ENCODE measurements around the gene GNAQ. TPM values are rescaled to one million over a fixed set of nuclear protein-coding genes. Genes with fewer than 3 reads are reported as not detected.

GNAQ gene
- total and polyA plus RNA-seq, 2 of the 13 experiments (the other 11 are each of a cell fraction or from before 2014, with no cell fraction given): 16.5 to 17.7 TPM

DNA sequence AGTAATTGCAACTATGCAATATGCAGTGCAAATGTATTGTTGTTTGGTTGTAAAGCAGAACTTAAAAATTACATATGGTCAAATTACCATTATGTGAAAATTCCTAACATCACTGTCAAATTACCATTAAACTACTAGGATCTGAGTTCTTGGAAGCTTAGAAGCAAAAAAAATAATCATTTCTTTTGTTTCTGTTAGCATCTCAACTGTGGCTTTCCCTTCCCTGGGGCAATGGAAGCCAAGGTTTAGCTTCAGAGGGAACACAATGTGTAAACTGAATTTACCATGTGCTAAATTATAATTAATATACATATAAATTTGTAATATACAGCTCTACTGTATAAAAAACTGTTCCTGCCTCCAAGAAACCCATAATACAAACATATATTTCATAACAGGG lies 159.4 kb downstream of the GNAQ start:
- Histone ChIP-seq H3K4me2 (ENCODE audit: low read depth, low read length) (no peak overlapping the region), H2AFZ (ENCODE audit: low read length) (no peak overlapping the region), H4K20me1 (ENCODE audit: insufficient read depth, low read length) (no peaks in the 10 kb centered on the region), H3K4me1 (ENCODE audit: insufficient read depth, low read length) (peaks cover 8% of the 10 kb centered on the region), H3K27me3 (ENCODE audit: control insufficient read depth in 1 of 2, insufficient read depth in 2 of 2, low read length in 2 of 2) (no peaks in the 10 kb centered on the region), H3K27ac (ENCODE audit: extremely low read length, insufficient read depth, low read length) (no peak overlapping the region), H3K9ac (ENCODE audit: insufficient read depth, low read depth, low read length) (no peak overlapping the region), H3K79me2 (ENCODE audit: insufficient read depth, low read length) (no peaks in the 10 kb centered on the region), H3K9me3 (ENCODE audit: low read length) (no peaks in the 10 kb centered on the region), H3K4me3 (replicated peaks in 1 of 3; ENCODE audit: insufficient read depth in 1 of 3, low read depth in 2 of 3, low read length in 3 of 3) (no peak overlapping the region), H3K36me3 (replicated peaks in 1 of 2; ENCODE audit: control insufficient read depth in 1 of 2, insufficient read depth in 2 of 2, low read length in 2 of 2) (no peaks in the 10 kb centered on the region)
- ChIA-PET CTCF (ENCODE audit: low intra/inter-chr PET ratio, low total read pairs) (no interaction called here), POLR2A (no interaction called here)
- no peak for ATAC-seq
- no peak for TF ChIP-seq HNRNPL (IDR thresholded peaks at IDR 0.05; ENCODE audit: low read depth, low read length)
- no peak for TF ChIP-seq ZKSCAN8 (CRISPR knock-in tag; IDR thresholded peaks at IDR 0.05; ENCODE audit: borderline replicate concordance)
- no peak for TF ChIP-seq ZFY (CRISPR knock-in tag; IDR thresholded peaks at IDR 0.05)
- BruUV-seq (replicated peaks): no TSS peak
- in situ Hi-C loops (cut with HindIII; ENCODE audit: extremely low pct_ligation_motif_present, low pct_unique_long_range_greater_than_20kb): no loop called here
- no peak for DNase-seq (ENCODE audit: low spot score)
- no peak for FAIRE-seq
- intact Hi-C loops (cut with micrococcal nuclease; ENCODE audit: unreplicated experiment): no loop called here

DNA sequence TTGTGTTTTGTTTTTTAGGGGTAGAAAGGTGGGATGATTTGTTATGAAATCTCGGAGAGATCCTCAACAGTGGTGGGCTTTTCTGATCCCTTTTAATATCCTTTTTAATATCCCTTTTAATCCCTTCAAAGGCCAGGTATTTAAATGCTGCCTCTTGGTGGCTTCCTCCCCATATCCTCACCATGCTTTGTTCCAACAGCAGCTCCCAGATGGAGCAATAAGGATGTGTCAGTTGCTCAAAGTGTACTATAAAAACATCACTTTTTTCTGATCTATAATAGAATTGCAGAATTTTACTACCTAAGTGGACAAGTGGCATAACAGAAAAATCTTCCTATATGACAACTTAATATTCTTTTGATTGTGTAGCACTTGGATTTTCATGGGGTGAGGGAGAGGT lies 160.1 kb downstream of the GNAQ start:
- CTCF ChIA-PET (ENCODE audit: low intra/inter-chr PET ratio, low total read pairs): no interaction called here
- H3K4me3 ChIP-seq (replicated peaks in 1 of 3; ENCODE audit: insufficient read depth in 1 of 3, low read depth in 2 of 3, low read length in 3 of 3): no peak overlapping the region

More for the DNA sequence above, 160.1 kb downstream of the GNAQ start:
- ATAC-seq (no peak), FAIRE-seq (no peak), DNase-seq (ENCODE audit: low spot score) (no peak)
- no peaks in the 10 kb centered on the region for H3K9me3 ChIP-seq (ENCODE audit: low read length)
- H3K79me2 ChIP-seq (ENCODE audit: insufficient read depth, low read length): no peaks in the 10 kb centered on the region
- in situ Hi-C loops (cut with HindIII; ENCODE audit: extremely low pct_ligation_motif_present, low pct_unique_long_range_greater_than_20kb): no loop called here
- H4K20me1 ChIP-seq (ENCODE audit: insufficient read depth, low read length): no peaks in the 10 kb centered on the region
- POLR2A ChIA-PET: no interaction called here
- 94% methylated on average over 1 of the region's 1 CpG for WGBS (ENCODE audit: low lambda C conversion rate)
- H2AFZ ChIP-seq (ENCODE audit: low read length): no peak overlapping the region
- H3K27ac ChIP-seq (ENCODE audit: extremely low read length, insufficient read depth, low read length): no peak overlapping the region
- no peaks in the 10 kb centered on the region for H3K27me3 ChIP-seq (ENCODE audit: control insufficient read depth in 1 of 2, insufficient read depth in 2 of 2, low read length in 2 of 2)
- intact Hi-C loops (cut with micrococcal nuclease; ENCODE audit: unreplicated experiment): no loop called here
- no peak overlapping the region for H3K4me2 ChIP-seq (ENCODE audit: low read depth, low read length)
- no peak overlapping the region for H3K9ac ChIP-seq (ENCODE audit: insufficient read depth, low read depth, low read length)
- no peak for TF ChIP-seq TAF1 (CRISPR knock-in tag; IDR thresholded peaks at IDR 0.05)
- no peaks in the 10 kb centered on the region for H3K36me3 ChIP-seq (replicated peaks in 1 of 2; ENCODE audit: control insufficient read depth in 1 of 2, insufficient read depth in 2 of 2, low read length in 2 of 2)
- no TSS peak for BruUV-seq (replicated peaks)
- peaks cover 8% of the 10 kb centered on the region for H3K4me1 ChIP-seq (ENCODE audit: insufficient read depth, low read length)

Measured in HepG2 (cell line).